ENCODE measurements around the gene SRSF4.

SRSF4 gene

GRCh38 chr1:29124366-29125236 lies 57.1 kb downstream of the SRSF4 start:
- H3K4me1 ChIP-seq (ENCODE audit: control insufficient read depth, low read length), result peaks cover 12% of the 10 kb centered on the region
- peaks cover 48% of the 10 kb centered on the region for H3K27me3 ChIP-seq (ENCODE audit: control insufficient read depth, low read length)
- no peak for TF ChIP-seq CTCF (IDR thresholded peaks at IDR 0.05; ENCODE audit: low read depth, low read length, poor library complexity, severe bottlenecking)
- TF ChIP-seq EZH2phosphoT487 (IDR thresholded peaks at IDR 0.05; ENCODE audit: borderline replicate concordance, low read length), result peak; percentile 19; the same call in 1 of the 2 replicates
- H3K9me3 ChIP-seq (ENCODE audit: control insufficient read depth, insufficient read depth, low read length), result no peaks in the 10 kb centered on the region
- no peaks in the 10 kb centered on the region for H3K36me3 ChIP-seq (ENCODE audit: control insufficient read depth, low read length)
- H3K4me2 ChIP-seq (ENCODE audit: low read length), result peak overlapping the region; percentile 69
- peak overlapping the region; percentile 68 for H3K4me3 ChIP-seq (ENCODE audit: low read length)
- H3K27ac ChIP-seq (ENCODE audit: low read depth, low read length), result no peak overlapping the region
- no peaks in the 10 kb centered on the region for H3K9me2 ChIP-seq (replicated peaks; ENCODE audit: control insufficient read depth, low read length)
- H3F3A ChIP-seq (ENCODE audit: control insufficient read depth, insufficient read depth), result peaks cover 6% of the 10 kb centered on the region; the same call in 1 of the 2 replicates
- H4K20me1 ChIP-seq (ENCODE audit: control insufficient read depth, insufficient read depth, low read depth, low read length), result 0 out of 2 replicates have a peak, but pooled peaks cover 5% of the 10 kb centered on the region
- H3K79me2 ChIP-seq (ENCODE audit: control insufficient read depth, low read length), result no peaks in the 10 kb centered on the region

- peak within 1 kb of the TSS; percentile 69 for H3K4me2 ChIP-seq (ENCODE audit: low read length)
- TF ChIP-seq EZH2phosphoT487 (IDR thresholded peaks at IDR 0.05; ENCODE audit: borderline replicate concordance, low read length) (no peak), CTCF (IDR thresholded peaks at IDR 0.05; ENCODE audit: low read depth, low read length, poor library complexity, severe bottlenecking) (no peak)
- no peaks in the 10 kb centered on the region for H3K36me3 ChIP-seq (ENCODE audit: control insufficient read depth, low read length)
- H3K9me3 ChIP-seq (ENCODE audit: control insufficient read depth, insufficient read depth, low read length), result no peaks in the 10 kb centered on the region
- no peaks in the 10 kb centered on the region for H3K9me2 ChIP-seq (replicated peaks; ENCODE audit: control insufficient read depth, low read length)
- H3K79me2 ChIP-seq (ENCODE audit: control insufficient read depth, low read length), result no peaks in the 10 kb centered on the region
- H3K27ac ChIP-seq (ENCODE audit: low read depth, low read length), result no peak within 1 kb of the TSS
- H3K27me3 ChIP-seq (ENCODE audit: control insufficient read depth, low read length), result peaks cover 48% of the 10 kb centered on the region
- peaks cover 12% of the 10 kb centered on the region for H3K4me1 ChIP-seq (ENCODE audit: control insufficient read depth, low read length)
- 0 out of 2 replicates have a peak, but pooled peaks cover 5% of the 10 kb centered on the region for H4K20me1 ChIP-seq (ENCODE audit: control insufficient read depth, insufficient read depth, low read depth, low read length)
- H3K4me3 ChIP-seq (ENCODE audit: low read length), result peak within 1 kb of the TSS; percentile 68
- peaks cover 6% of the 10 kb centered on the region; the same call in 1 of the 2 replicates for H3F3A ChIP-seq (ENCODE audit: control insufficient read depth, insufficient read depth)
These were observed 57.8 kb downstream of the SRSF4 start, which contains the start of gene TMEM200B for GRCh38 chr1:29123887-29124365. TMEM200B (minus strand) TSS chr1:29123903; CDS start chr1:29121828, 2,075 bp downstream.

GRCh38 chr1:29123053-29123886 lies 58.4 kb downstream of the SRSF4 start:
- no peak overlapping the region for H3K27ac ChIP-seq (ENCODE audit: low read depth, low read length)

More at GRCh38 chr1:29123053-29123886, 58.4 kb downstream of the SRSF4 start:
- no peaks in the 10 kb centered on the region for H3K9me3 ChIP-seq (ENCODE audit: control insufficient read depth, insufficient read depth, low read length)
- H3K4me1 ChIP-seq (ENCODE audit: control insufficient read depth, low read length), result peaks cover 12% of the 10 kb centered on the region
- H3F3A ChIP-seq (ENCODE audit: control insufficient read depth, insufficient read depth), result peaks cover 6% of the 10 kb centered on the region; the same call in 1 of the 2 replicates
- H3K4me2 ChIP-seq (ENCODE audit: low read length), result no peak overlapping the region
- no peaks in the 10 kb centered on the region for H3K36me3 ChIP-seq (ENCODE audit: control insufficient read depth, low read length)
- H3K4me3 ChIP-seq (ENCODE audit: low read length), result no peak overlapping the region
- TF ChIP-seq EZH2phosphoT487 (IDR thresholded peaks at IDR 0.05; ENCODE audit: borderline replicate concordance, low read length), result no peak
- TF ChIP-seq CTCF (IDR thresholded peaks at IDR 0.05; ENCODE audit: low read depth, low read length, poor library complexity, severe bottlenecking), result no peak
- peaks cover 48% of the 10 kb centered on the region for H3K27me3 ChIP-seq (ENCODE audit: control insufficient read depth, low read length)
- no peaks in the 10 kb centered on the region for H3K79me2 ChIP-seq (ENCODE audit: control insufficient read depth, low read length)
- H3K9me2 ChIP-seq (replicated peaks; ENCODE audit: control insufficient read depth, low read length), result no peaks in the 10 kb centered on the region
- H4K20me1 ChIP-seq (ENCODE audit: control insufficient read depth, insufficient read depth, low read depth, low read length), result 0 out of 2 replicates have a peak, but pooled peaks cover 5% of the 10 kb centered on the region
